ENCODE measurements around the gene FGF4. TPM values are rescaled to one million over a fixed set of nuclear protein-coding genes. Genes with fewer than 3 reads are reported as not detected.

Gene FGF4, protein sequence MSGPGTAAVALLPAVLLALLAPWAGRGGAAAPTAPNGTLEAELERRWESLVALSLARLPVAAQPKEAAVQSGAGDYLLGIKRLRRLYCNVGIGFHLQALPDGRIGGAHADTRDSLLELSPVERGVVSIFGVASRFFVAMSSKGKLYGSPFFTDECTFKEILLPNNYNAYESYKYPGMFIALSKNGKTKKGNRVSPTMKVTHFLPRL
- not detected in 5 replicates for total RNA-seq (2022; extraction: Qiagen RNA extraction; ENCODE audit: low read depth)

DNA sequence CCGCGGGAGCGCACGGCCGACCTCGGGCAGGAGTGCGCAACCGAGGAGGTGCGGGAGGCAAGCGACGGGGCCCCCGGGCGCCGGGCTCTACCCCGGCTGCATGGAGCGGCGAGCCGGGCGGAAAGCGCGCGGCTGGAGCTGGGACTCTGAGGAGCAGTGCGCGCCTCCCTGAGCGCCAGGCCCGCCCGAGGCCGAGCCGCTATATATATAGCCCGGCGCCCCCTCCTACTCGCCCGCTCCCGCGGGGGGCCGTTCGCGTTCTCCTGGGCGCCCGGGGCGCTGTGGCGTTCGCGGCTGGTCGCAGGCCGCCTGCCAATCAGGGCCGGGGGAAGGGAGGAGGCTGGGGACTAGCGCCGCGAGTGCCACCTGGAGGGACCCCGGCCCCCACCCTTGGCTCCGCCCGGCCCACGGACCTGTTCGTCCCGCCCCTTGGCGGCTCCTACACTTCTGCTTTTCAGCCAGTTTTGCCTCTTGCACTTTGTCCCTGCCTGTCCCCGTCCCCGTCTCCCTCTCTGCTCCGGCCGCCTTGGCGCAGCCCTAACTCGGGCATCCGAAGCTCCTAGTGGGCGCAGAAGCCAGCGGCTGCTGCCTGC is at the start of gene FGF4:
TSS of gene FGF4 (minus strand) at position 179 of the 593 bp plus-strand sequence. CDS start 257 bp downstream, outside the sequence.

DNA sequence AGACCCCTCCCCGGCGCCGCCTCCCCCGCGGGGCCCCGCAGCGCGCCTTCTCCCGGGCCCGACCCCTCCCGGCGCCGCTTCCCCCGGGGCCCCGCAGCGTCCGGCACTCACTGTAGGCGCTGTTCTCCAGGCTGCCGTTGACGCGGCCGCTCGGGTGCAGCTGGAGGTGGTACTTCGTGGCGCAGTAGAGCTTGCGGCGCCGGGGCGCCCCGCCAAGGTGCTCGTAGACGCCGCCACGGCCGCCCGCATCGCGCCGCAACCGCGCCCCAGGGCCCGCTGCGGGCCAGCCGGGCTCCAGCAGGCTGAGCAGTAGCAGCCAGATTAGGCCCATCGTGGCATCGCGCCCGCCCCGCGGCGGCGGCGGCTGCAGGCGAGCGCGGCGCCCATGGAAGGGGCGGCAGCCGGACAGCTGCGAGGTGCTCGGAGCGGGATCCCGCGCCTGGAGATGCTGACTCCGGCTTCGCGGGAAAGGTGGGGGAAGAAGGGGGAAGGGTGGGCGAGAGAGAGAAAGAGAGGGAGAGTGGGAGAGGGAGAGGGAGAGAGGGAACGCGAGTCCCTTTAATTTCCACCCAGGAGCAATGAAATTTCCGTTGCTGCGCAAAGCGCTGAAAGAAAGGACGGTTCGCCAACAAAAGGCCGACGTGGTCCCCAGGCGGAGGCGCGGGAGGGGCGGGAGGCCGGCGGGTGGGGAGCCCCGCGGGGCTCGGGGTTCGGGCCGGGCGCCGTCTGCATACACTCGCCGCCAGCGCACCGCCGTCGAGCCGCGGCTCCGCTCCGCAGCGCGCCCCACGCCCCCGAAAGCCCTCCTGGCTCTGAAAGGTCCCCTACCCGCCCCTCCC is 43.7 kb upstream of the FGF4 start, which contains the start of gene FGF3:
TSS of gene FGF3 (minus strand) at position 814 of the 839 bp plus-strand sequence. CDS start at position 331, 483 bp downstream.

Other genes starting within 250 kb of the FGF4 start
- 173 to 209 TPM (median 205 TPM) in 5 replicates for gene CCND1, start 134.2 kb downstream of the FGF4 start, total RNA-seq (2022; extraction: Qiagen RNA extraction; ENCODE audit: low read depth)
- 28.0 to 35.9 TPM (median 32.3 TPM) in 5 replicates for gene LTO1, start 100.0 kb downstream of the FGF4 start, total RNA-seq (2022; extraction: Qiagen RNA extraction; ENCODE audit: low read depth)
- 0.09 to 0.13 TPM (median 0.10 TPM) in 5 replicates for gene FGF19, start 71.3 kb downstream of the FGF4 start, total RNA-seq (2022; extraction: Qiagen RNA extraction; ENCODE audit: low read depth)
- not detected in 5 replicates for gene FGF3, start 44.1 kb upstream of the FGF4 start, total RNA-seq (2022; extraction: Qiagen RNA extraction; ENCODE audit: low read depth)